GM23248 (cell line): ENCODE measurements around the gene OPHN1. TPM values are rescaled to one million over a fixed set of nuclear protein-coding genes. Genes with fewer than 3 reads are reported as not detected.

Experiments
- DNase-seq: peaks from one replicate; pipeline ENCODE4 v3.0.0-alpha.2; 2015
- H2AFZ ChIP-seq: fragments of 200-600 bp; sonication (generic); 2 replicates; pipeline ENCODE4 v1.6.1; 2016; ENCODE audit warnings: antibody characterized with exemption
- H3F3A ChIP-seq: fragments of 200-600 bp; sonication (generic); 2 replicates; pipeline ENCODE4 v1.6.1; 2016; ENCODE audit warnings: mild to moderate bottlenecking, antibody characterized with exemption, mixed run types; ENCODE audit not compliant: insufficient read depth
- H3K27ac ChIP-seq: fragments of 200-600 bp; sonication (generic); 2 replicates; pipeline ENCODE4 v1.5.1; 2016; ENCODE audit warnings: mild to moderate bottlenecking
- H3K27me3 ChIP-seq: fragments of 200-600 bp; sonication (generic); replicated peaks from 2 replicates; pipeline ENCODE4 v1.6.1; 2016; ENCODE audit warnings: mild to moderate bottlenecking; ENCODE audit not compliant: insufficient read depth
- H3K36me3 ChIP-seq: fragments of 200-600 bp; sonication (generic); 2 replicates; pipeline ENCODE4 v1.6.1; 2016; ENCODE audit warnings: low read depth, mild to moderate bottlenecking
- H3K4me1 ChIP-seq: fragments of 200-600 bp; sonication (generic); 2 replicates; pipeline ENCODE4 v1.6.1; 2016; ENCODE audit warnings: mild to moderate bottlenecking; ENCODE audit not compliant: insufficient read depth
- H3K4me2 ChIP-seq: fragments of 200-600 bp; sonication (generic); one replicate; pipeline ENCODE4 v1.6.1; 2016; ENCODE audit warnings: mild to moderate bottlenecking; ENCODE audit not compliant: unreplicated experiment
- H3K4me3 ChIP-seq: fragments of 200-600 bp; sonication (generic); 2 replicates; pipeline ENCODE4 v1.5.1; 2016; ENCODE audit warnings: mild to moderate bottlenecking
- H3K79me2 ChIP-seq: fragments of 200-600 bp; sonication (generic); 2 replicates; pipeline ENCODE4 v1.6.1; 2016; ENCODE audit warnings: mild to moderate bottlenecking; ENCODE audit not compliant: insufficient read depth
- H3K9ac ChIP-seq: fragments of 200-600 bp; sonication (generic); 2 replicates; pipeline ENCODE4 v1.6.1; 2016; ENCODE audit warnings: mild to moderate bottlenecking
- H3K9me2 ChIP-seq: fragments of 200-600 bp; sonication (generic); 2 replicates; pipeline ENCODE4 v1.6.1; 2016; ENCODE audit warnings: mixed run types, mild to moderate bottlenecking, moderate library complexity; ENCODE audit not compliant: insufficient read depth
- H3K9me3 ChIP-seq: fragments of 200-600 bp; sonication (generic); one replicate; pipeline ENCODE4 v1.6.1; 2017; ENCODE audit warnings: low read depth
- H4K20me1 ChIP-seq: fragments of 200-600 bp; sonication (generic); 2 replicates; pipeline ENCODE4 v1.6.0; 2016; ENCODE audit not compliant: insufficient read depth
- EZH2 ChIP-seq: fragments of 200-600 bp; sonication (generic); IDR thresholded peaks from 2 replicates; pipeline ENCODE4 v1.6.1; 2018; ENCODE audit warnings: antibody characterized with exemption, mild to moderate bottlenecking; ENCODE audit not compliant: insufficient read depth, poor library complexity, severe bottlenecking
- EZH2phosphoT487 ChIP-seq: fragments of 200-600 bp; sonication (generic); IDR thresholded peaks from 2 replicates; pipeline ENCODE4 v1.6.1; 2018; ENCODE audit warnings: antibody characterized with exemption, moderate library complexity, mild to moderate bottlenecking, low read depth; ENCODE audit not compliant: insufficient read depth
- WGBS, 2 experiments: methylation state at CpG; one replicate each; pipeline ENCODE4 v1.1.6; 2015 to 2017; ENCODE audit warnings: low lambda C conversion rate in 2 of 2, low coverage in 1 of 2; ENCODE audit errors: missing lambda C conversion rate in 2 of 2; 5-methylcytosine and 5-hydroxymethylcytosine counted together
- in situ Hi-C: fragments of 300-500 bp; cut with MboI; formaldehyde crosslinking; loops from 2 replicates; pipeline ENCODE4 v1.15.0; 2020
- polyA plus RNA-seq: library from polyadenylated mRNA; unstranded; fragments of >200 nt; fragmentation: Nextera tagmentation; extraction: Ambion mirVana; gene quantifications from 2 replicates; pipeline ENCODE4 v1.2.1, GENCODE V29; 2016
- total RNA-seq: library from RNA; depleted of rRNA; stranded (reverse); fragments of >200 nt; shearing (Covaris generic); gene quantifications from 2 replicates; pipeline ENCODE4 v1.2.3, GENCODE V29; 2014

The OPHN1 gene
- total and polyA plus RNA-seq, 2 experiments from 2014 or later = 4.3 to 4.5 TPM

GRCh38 chrX:68256990-68257389 lies 176.3 kb downstream of the OPHN1 start:
- no peak overlapping the region for H3K9ac ChIP-seq
- in situ Hi-C loops = no loop called here
- 10 to 60% methylated on average over 1 to 2 of the region's 2 CpGs for WGBS, 2 experiments
- H3F3A ChIP-seq = no peaks in the 10 kb centered on the region
- no peak for DNase-seq
- H2AFZ ChIP-seq = no peak overlapping the region
- H3K4me2 ChIP-seq = no peak overlapping the region
- H3K9me3 ChIP-seq = no peaks in the 10 kb centered on the region
- no peaks in the 10 kb centered on the region for H3K27me3 ChIP-seq
- H3K27ac ChIP-seq = no peak overlapping the region
- H3K9me2 ChIP-seq = no peaks in the 10 kb centered on the region
- H3K79me2 ChIP-seq = no peaks in the 10 kb centered on the region
- TF ChIP-seq EZH2phosphoT487 = no peak
- TF ChIP-seq EZH2 = no peak
- no peaks in the 10 kb centered on the region for H3K36me3 ChIP-seq
- no peak overlapping the region for H3K4me3 ChIP-seq
- H3K4me1 ChIP-seq = no peaks in the 10 kb centered on the region
- H4K20me1 ChIP-seq = no peaks in the 10 kb centered on the region

- Histone ChIP-seq H3K9me3 (no peaks in the 10 kb centered on the region), H3K27ac (no peak overlapping the region), H3K79me2 (no peaks in the 10 kb centered on the region), H3K9ac (no peak overlapping the region), H3K36me3 (no peaks in the 10 kb centered on the region), H3K27me3 (no peaks in the 10 kb centered on the region), H3F3A (no peaks in the 10 kb centered on the region), H3K4me3 (no peak overlapping the region), H3K4me1 (no peaks in the 10 kb centered on the region), H3K9me2 (no peaks in the 10 kb centered on the region), H2AFZ (no peak overlapping the region), H3K4me2 (no peak overlapping the region), H4K20me1 (no peaks in the 10 kb centered on the region)
- in situ Hi-C loops = no loop called here
- no peak for DNase-seq
- no peak for TF ChIP-seq EZH2phosphoT487
- TF ChIP-seq EZH2 = no peak
- 91 to 97% methylated on average over 10 to 11 of the region's 11 CpGs for WGBS, 2 experiments
Measured at GRCh38 chrX:68254738-68255645, 178.3 kb downstream of the OPHN1 start.

DNA sequence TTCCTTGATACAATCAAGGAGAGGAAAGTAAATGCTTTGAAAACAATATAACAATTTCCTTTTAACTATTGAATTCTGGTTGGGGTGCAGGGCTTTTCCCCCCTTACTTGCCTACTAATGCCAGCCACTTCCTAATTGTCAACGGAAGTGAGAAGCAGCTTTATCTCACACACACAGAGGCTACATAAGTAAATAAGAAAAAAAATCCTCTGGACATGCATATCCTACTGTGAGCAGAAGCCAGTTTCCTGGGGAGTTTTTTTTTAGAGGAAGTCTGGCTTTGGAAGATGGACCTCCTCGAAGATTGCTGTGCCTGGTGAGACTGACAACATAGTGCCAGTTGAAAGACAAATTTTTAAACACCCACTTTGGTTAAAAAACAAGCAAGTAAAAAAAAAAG lies 180.6 kb downstream of the OPHN1 start:
- no peak overlapping the region for H3K27ac ChIP-seq
- no peaks in the 10 kb centered on the region for H3K4me1 ChIP-seq
- no peaks in the 10 kb centered on the region for H3K27me3 ChIP-seq
- H3K9me3 ChIP-seq = no peaks in the 10 kb centered on the region
- H4K20me1 ChIP-seq = no peaks in the 10 kb centered on the region
- TF ChIP-seq EZH2phosphoT487 (no peak), EZH2 (no peak)
- H3K4me2 ChIP-seq = no peak overlapping the region
- WGBS, 2 experiments = 30 to 43% methylated on average over 2 of the region's 2 CpGs
- no peak overlapping the region for H3K9ac ChIP-seq
- no peaks in the 10 kb centered on the region for H3K9me2 ChIP-seq
- H3K79me2 ChIP-seq = no peaks in the 10 kb centered on the region
- no peak overlapping the region for H3K4me3 ChIP-seq
- no peaks in the 10 kb centered on the region for H3K36me3 ChIP-seq
- H3F3A ChIP-seq = no peaks in the 10 kb centered on the region
- in situ Hi-C loops = no loop called here
- H2AFZ ChIP-seq = no peak overlapping the region
- DNase-seq = no peak

- Histone ChIP-seq H3K27ac (no peak overlapping the region), H2AFZ (no peak overlapping the region), H3K4me2 (no peak overlapping the region), H3K36me3 (no peaks in the 10 kb centered on the region), H3K4me1 (no peaks in the 10 kb centered on the region), H3K79me2 (no peaks in the 10 kb centered on the region), H4K20me1 (no peaks in the 10 kb centered on the region), H3K9me3 (no peaks in the 10 kb centered on the region), H3F3A (no peaks in the 10 kb centered on the region), H3K9me2 (no peaks in the 10 kb centered on the region), H3K27me3 (no peaks in the 10 kb centered on the region), H3K4me3 (no peak overlapping the region), H3K9ac (no peak overlapping the region)
- DNase-seq = no peak
- in situ Hi-C loops = no loop called here
- TF ChIP-seq EZH2phosphoT487 (no peak), EZH2 (no peak)
- 58 to 63% methylated on average over 2 of the region's 2 CpGs for WGBS, 2 experiments
Measured at GRCh38 chrX:68249903-68250302, 183.4 kb downstream of the OPHN1 start.
